HG03432 (cell line): ENCODE measurements around the gene RAB9A.
A peak's percentile ranks its signal among the peaks of the same experiment; 100 is the strongest.
"Not testable (repeated sequence)": the region's sequence is repeated elsewhere in the genome, so short reads cannot be mapped to it uniquely, and the experiment has no call there.

Experiments used
- ATAC-seq: cut with Tn5 transposase; IDR thresholded peaks from one replicate; pipeline ENCODE4 v1.9.1; 2021; ENCODE audit warnings: mild to moderate bottlenecking, moderate library complexity; ENCODE audit not compliant: unreplicated experiment

RAB9A gene

GRCh38 chrX:13669246-13669737 lies 19.6 kb upstream of the RAB9A start:
- ATAC-seq = peak; percentile 84

GRCh38 chrX:13669755-13670154 lies 19.2 kb upstream of the RAB9A start:
- not testable (repeated sequence) for ATAC-seq

GRCh38 chrX:13670197-13670596 lies 18.7 kb upstream of the RAB9A start:
- no peak for ATAC-seq

- ATAC-seq = no peak
These were observed 15.9 kb upstream of the RAB9A start for GRCh38 chrX:13673016-13673415.

- no peak for ATAC-seq
These were observed 12.0 kb upstream of the RAB9A start for GRCh38 chrX:13676885-13677284.

GRCh38 chrX:13679700-13680099 lies 9.2 kb upstream of the RAB9A start:
- ATAC-seq = not testable (repeated sequence)

GRCh38 chrX:13681595-13681994 lies 7.3 kb upstream of the RAB9A start:
- no peak for ATAC-seq

- ATAC-seq = no peak
These were observed 4.6 kb upstream of the RAB9A start for GRCh38 chrX:13684361-13684760.

- no peak for ATAC-seq
These were observed 3.7 kb upstream of the RAB9A start for GRCh38 chrX:13685126-13685763.

- no peak for ATAC-seq
These were observed 1.7 kb upstream of the RAB9A start for GRCh38 chrX:13687203-13687602.

- no peak for ATAC-seq
These were observed 457 bp upstream of the RAB9A start for GRCh38 chrX:13688384-13688957.

- ATAC-seq = no peak
These were observed 848 bp downstream of the RAB9A start for GRCh38 chrX:13689741-13690211.

GRCh38 chrX:13690836-13691235 lies 1.9 kb downstream of the RAB9A start:
- ATAC-seq = no peak

GRCh38 chrX:13691841-13692371 lies 3.0 kb downstream of the RAB9A start:
- ATAC-seq = no peak

- ATAC-seq = no peak
These were observed 3.9 kb downstream of the RAB9A start for GRCh38 chrX:13692771-13693231.

GRCh38 chrX:13693341-13693961 lies 4.5 kb downstream of the RAB9A start:
- no peak for ATAC-seq

- ATAC-seq = no peak
These were observed 5.4 kb downstream of the RAB9A start for GRCh38 chrX:13694359-13694758.

GRCh38 chrX:13694983-13695382 lies 6.1 kb downstream of the RAB9A start:
- ATAC-seq = no peak

GRCh38 chrX:13695601-13696115 lies 6.7 kb downstream of the RAB9A start:
- ATAC-seq = no peak

- ATAC-seq = peak; percentile 65
These were observed 8.5 kb downstream of the RAB9A start for GRCh38 chrX:13697455-13697854.

GRCh38 chrX:13697976-13698375 lies 9.0 kb downstream of the RAB9A start:
- peak; percentile 4 for ATAC-seq

GRCh38 chrX:13698432-13698831 lies 9.5 kb downstream of the RAB9A start:
- no peak for ATAC-seq
